Colonic mucosa (tissue), 4 donors: ENCODE results near the gene EVC. TPM values are rescaled to one million over a fixed set of nuclear protein-coding genes. Genes with fewer than 3 reads are reported as not detected.

Experiments
- DNase-seq: peaks from one replicate; pipeline ENCODE4 v3.0.0-alpha.2; 2020
- H3K27ac ChIP-seq: fragments of 200-600 bp; one replicate; pipeline ENCODE4 v1.8.0; 2021
- H3K27me3 ChIP-seq: fragments of 200-600 bp; one replicate; pipeline ENCODE4 v1.8.0; 2021
- H3K36me3 ChIP-seq: fragments of 200-600 bp; one replicate; pipeline ENCODE4 v1.8.0; 2021
- H3K4me1 ChIP-seq: fragments of 200-600 bp; one replicate; pipeline ENCODE4 v1.8.0; 2021; ENCODE audit warnings: mild to moderate bottlenecking
- H3K4me3 ChIP-seq: fragments of 200-600 bp; one replicate; pipeline ENCODE4 v1.8.0; 2021
- H3K9ac ChIP-seq, 2 donors: one replicate each; pipeline ENCODE4 v1.7.0; 2013; ENCODE audit warnings: control low read depth in 2 of 2, low read depth in 2 of 2, low read length in 2 of 2
- H3K9me3 ChIP-seq: fragments of 200-600 bp; one replicate; pipeline ENCODE4 v1.8.0; 2021
- intact Hi-C: fragments of 100-400 bp; cut with DNase I; formaldehyde crosslinking; loops from one replicate; pipeline ENCODE4 v1.14.1; 2022
- total RNA-seq, 2 donors: library from RNA; stranded (reverse); fragmentation: NEBNext Ultra II Directional in 1 of 2; extraction: Animal tissue kit (Norgen Biotek cat#: 25700) in 1 of 2; gene quantifications; one replicate each; pipeline ENCODE4 v1.2.1, GENCODE V29; 2021
- TF ChIP-seq, protein P1 (sequence below): fragments of 200-600 bp; IDR thresholded peaks from one replicate; pipeline ENCODE4 v1.8.0; 2022; ENCODE audit warnings: antibody characterized with exemption, mild to moderate bottlenecking
- donor health status: healthy.
- donor health status: DM: no; HTN: no; CAD: no.
- donor health status: DM: no; HTN: no; CAD: no.

The EVC gene
- total RNA-seq, 2 donors from 2014 or later = 1.1 to 4.1 TPM

DNA sequence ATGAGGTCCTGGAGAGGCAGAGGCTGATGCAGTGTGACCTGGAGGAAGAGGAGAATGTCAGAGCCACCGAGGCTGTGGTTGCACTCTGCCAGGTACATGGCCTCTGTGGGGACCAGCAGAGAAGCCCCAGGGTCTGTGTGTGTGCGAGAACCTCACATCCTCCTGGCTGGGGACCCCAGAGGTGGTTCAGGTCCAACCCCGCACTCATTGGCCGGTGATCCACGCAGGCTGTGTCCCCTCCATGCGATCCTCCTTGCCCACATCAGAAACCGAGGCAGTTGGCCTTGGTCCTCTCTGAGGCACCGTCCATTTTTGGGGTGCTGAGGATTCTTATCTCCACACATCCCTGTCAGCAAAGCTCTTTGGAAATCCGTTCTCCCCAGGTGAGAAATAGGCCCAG lies 45.3 kb downstream of the EVC start:
- intact Hi-C loops = no loop called here

DNA sequence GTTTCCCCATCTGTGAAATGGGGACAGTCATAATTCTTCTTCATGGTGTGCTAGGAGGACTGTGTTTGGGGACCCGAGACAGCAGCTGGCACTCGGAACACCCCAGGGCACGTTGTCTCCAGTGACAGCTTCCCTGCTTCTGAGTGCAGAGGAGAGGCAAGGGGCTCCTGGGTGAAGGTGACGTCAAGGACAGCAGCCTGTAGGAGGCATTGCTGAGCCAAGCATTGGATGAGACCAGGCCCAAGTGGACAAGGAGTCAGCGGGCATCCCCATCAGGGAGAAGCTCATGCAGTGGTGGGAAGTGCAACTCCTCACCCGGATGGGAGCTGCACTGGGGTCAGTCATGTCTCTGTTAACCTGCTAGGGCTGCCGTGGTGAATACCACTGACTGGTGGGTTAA lies 46.1 kb downstream of the EVC start:
- TF ChIP-seq, protein P1, sequence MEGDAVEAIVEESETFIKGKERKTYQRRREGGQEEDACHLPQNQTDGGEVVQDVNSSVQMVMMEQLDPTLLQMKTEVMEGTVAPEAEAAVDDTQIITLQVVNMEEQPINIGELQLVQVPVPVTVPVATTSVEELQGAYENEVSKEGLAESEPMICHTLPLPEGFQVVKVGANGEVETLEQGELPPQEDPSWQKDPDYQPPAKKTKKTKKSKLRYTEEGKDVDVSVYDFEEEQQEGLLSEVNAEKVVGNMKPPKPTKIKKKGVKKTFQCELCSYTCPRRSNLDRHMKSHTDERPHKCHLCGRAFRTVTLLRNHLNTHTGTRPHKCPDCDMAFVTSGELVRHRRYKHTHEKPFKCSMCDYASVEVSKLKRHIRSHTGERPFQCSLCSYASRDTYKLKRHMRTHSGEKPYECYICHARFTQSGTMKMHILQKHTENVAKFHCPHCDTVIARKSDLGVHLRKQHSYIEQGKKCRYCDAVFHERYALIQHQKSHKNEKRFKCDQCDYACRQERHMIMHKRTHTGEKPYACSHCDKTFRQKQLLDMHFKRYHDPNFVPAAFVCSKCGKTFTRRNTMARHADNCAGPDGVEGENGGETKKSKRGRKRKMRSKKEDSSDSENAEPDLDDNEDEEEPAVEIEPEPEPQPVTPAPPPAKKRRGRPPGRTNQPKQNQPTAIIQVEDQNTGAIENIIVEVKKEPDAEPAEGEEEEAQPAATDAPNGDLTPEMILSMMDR = no peak
- DNase-seq = peak; percentile 12
- no peaks in the 10 kb centered on the region for H3K36me3 ChIP-seq
- H3K27me3 ChIP-seq = no peaks in the 10 kb centered on the region
- no peaks in the 10 kb centered on the region for H3K9me3 ChIP-seq
- H3K4me1 ChIP-seq = no peaks in the 10 kb centered on the region
- H3K4me3 ChIP-seq = no peak overlapping the region
- H3K9ac ChIP-seq = no peak overlapping the region
- H3K27ac ChIP-seq = no peak overlapping the region
- intact Hi-C loops = no loop called here

More for the DNA sequence above, 45.3 kb downstream of the EVC start:
- Histone ChIP-seq H3K27me3 (no peaks in the 10 kb centered on the region), H3K27ac (no peak overlapping the region), H3K9me3 (no peaks in the 10 kb centered on the region), H3K4me1 (no peaks in the 10 kb centered on the region), H3K9ac (no peak overlapping the region), H3K36me3 (no peaks in the 10 kb centered on the region), H3K4me3 (no peak overlapping the region)
- peak; percentile 5 for DNase-seq
- TF ChIP-seq, protein P1 = no peak

DNA sequence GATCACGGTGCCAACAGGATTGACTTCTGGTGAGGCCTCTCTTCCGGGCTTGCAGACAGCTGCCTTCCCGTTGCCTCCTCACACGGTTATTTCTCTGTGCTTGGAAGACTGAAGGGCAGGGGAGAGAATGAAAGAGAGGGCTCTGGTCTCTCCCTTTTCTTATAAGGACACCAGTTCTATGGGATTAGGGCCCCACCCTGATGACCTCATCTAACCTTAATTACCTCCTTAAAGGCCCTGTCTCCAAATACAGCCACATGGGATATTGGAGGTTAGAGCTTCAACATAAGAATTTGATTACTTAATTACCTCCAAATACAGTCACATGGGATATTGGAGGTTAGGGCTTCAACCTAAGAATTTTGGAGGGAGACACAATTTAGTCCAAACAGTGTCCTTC lies 46.5 kb downstream of the EVC start:
- H3K9me3 ChIP-seq = no peaks in the 10 kb centered on the region
- no peaks in the 10 kb centered on the region for H3K4me1 ChIP-seq
- TF ChIP-seq, protein P1 = no peak
- intact Hi-C loops = no loop called here
- no peak overlapping the region for H3K9ac ChIP-seq
- no peaks in the 10 kb centered on the region for H3K27me3 ChIP-seq
- no peak overlapping the region for H3K4me3 ChIP-seq
- no peak overlapping the region for H3K27ac ChIP-seq
- DNase-seq = no peak
- no peaks in the 10 kb centered on the region for H3K36me3 ChIP-seq

DNA sequence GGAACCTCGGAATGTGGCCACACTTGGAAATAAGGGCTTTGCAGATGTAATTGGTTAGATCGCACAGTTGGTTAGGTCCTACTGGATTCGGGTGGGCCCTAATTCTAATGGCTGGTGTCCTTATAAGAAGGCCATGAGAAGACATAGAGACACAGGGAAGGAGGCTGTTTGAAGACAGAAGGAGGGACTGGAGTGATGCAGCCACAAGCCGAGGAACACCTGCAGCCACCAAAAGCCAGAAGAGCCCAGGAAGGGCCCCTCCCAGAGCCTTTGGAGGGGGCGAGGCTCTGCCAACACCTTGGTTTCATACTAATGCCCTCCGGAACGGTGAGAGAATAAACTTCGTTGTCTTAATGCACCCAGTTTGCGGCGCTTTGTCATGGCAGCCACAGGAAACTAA lies 47.0 kb downstream of the EVC start:
- Histone ChIP-seq H3K9me3 (no peaks in the 10 kb centered on the region), H3K4me1 (no peaks in the 10 kb centered on the region), H3K27me3 (no peaks in the 10 kb centered on the region), H3K4me3 (no peak overlapping the region), H3K27ac (no peak overlapping the region), H3K36me3 (no peaks in the 10 kb centered on the region), H3K9ac (no peak overlapping the region)
- intact Hi-C loops = no loop called here
- TF ChIP-seq, protein P1 = no peak
- peak; percentile 4 for DNase-seq

DNA sequence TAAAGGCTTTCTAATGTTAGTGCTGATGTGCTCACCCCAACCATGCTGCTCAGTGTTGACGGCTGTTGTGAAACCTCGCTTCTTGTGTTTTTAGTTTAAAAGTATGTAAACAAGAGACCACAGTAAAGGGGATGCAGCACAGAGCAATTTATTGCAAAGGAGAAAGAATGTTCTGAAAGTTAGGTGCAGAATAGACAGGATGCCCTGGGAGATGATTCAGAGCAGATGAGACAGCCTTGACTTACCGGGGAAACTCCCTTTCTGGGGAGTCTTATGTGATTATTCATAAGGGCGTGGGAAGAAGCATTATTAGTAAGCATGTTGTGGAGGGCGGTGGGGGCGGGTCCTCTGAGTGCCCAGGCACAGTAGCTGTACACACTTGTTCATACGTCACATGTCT lies 47.7 kb downstream of the EVC start:
- H3K27me3 ChIP-seq = no peaks in the 10 kb centered on the region
- H3K9ac ChIP-seq = no peak overlapping the region
- no peak overlapping the region for H3K4me3 ChIP-seq
- no peak for DNase-seq
- H3K9me3 ChIP-seq = no peaks in the 10 kb centered on the region
- H3K27ac ChIP-seq = no peak overlapping the region
- intact Hi-C loops = no loop called here
- no peaks in the 10 kb centered on the region for H3K36me3 ChIP-seq
- TF ChIP-seq, protein P1 = no peak
- no peaks in the 10 kb centered on the region for H3K4me1 ChIP-seq
